NCI-H2227 (cell line): ENCODE measurements around the gene NR4A3.
"Not testable (repeated sequence)": the region's sequence is repeated elsewhere in the genome, so short reads cannot be mapped to it uniquely, and the experiment has no call there.

Experiments
- DNase-seq: peaks from one replicate; lab custom pipeline; 2025; ENCODE audit not compliant: unreplicated experiment; lab: John Stamatoyannopoulos, UW

NR4A3 gene

DNA sequence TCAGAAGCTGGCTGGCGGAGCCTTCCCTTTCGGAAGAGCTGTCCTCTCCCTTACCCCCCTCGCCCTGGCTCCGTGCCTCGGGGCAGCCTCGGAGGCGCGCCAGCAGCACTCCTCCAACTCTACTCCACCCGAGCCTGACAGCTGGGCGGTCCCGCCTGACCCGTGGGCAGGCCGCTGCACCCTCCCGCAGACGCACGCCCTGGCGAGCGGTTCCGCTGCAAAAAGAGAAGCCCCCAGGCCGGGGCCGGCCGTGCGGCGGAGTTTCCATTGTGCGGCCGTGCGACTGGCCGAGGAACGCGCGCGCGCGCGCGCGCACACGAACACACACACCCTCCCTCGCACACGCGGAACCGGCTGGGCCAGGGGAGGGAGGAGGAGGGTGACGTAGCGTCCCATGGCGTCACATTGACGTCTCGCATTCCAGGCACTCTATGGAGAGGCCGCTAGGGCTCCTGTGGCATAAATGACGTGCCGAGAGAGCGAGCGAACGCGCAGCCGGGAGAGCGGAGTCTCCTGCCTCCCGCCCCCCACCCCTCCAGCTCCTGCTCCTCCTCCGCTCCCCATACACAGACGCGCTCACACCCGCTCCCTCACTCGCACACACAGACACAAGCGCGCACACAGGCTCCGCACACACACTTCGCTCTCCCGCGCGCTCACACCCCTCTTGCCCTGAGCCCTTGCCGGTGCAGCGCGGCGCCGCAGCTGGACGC is at the start of gene NR4A3:
Gene NR4A3 (plus strand): TSS at position 490 of the 713 bp plus-strand sequence. CDS start 6,158 bp downstream, outside the sequence.
- peak; percentile 94 for DNase-seq

DNA sequence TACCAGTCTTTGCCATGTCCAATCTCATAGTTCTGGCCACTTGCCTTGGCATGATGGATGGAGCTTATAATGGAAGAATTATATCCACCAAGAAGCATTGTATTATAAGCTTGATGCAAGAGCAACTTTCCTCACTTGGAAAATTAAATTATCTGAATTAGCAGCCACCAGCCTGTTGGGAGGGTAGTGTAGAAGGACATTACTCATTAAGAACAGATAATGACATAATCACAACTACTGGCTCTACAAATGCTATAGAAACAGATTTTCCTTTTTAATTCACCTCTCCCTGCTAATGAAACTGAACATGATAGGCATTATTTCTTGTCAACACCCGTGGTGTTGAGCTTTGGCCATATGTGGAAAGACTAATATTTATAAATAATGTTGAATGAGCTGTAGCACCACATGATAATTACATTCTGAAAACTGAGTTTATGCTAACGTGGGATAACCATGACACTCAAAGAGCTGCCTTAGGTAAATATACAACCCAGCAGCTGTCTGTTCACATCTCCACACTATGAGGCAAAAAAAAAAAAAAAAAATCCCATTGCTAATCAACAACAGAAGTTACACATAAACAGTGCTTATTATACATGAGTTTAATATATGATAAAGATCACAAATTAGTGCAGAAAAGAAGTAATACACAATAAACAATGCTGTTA is 48.1 kb upstream of the NR4A3 start:
- DNase-seq = no peak

GRCh38 chr9:99778308-99778707 is 43.4 kb upstream of the NR4A3 start:
- DNase-seq = no peak

DNA sequence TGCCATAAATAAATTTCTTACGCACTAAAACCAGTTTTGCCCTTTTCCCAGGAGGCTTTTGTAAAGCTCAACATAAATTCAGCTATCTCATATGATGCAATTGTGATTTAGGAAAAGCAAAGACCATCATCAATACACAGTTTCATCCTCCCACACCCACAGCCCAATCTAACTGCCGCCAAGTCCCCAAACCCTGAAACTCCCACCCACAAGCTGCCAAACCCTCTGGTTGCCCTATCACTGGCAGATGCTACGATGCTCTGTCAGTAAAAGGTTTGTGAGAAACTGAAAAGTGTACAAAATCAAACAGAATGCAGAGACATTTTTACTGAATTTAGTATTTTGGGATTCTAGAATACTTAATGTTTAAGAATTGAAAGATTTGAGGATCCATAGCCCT is 42.8 kb upstream of the NR4A3 start:
- no peak for DNase-seq

- DNase-seq = no peak
Measured at GRCh38 chr9:99779277-99779676, 42.4 kb upstream of the NR4A3 start.

GRCh38 chr9:99782349-99782748 is 39.3 kb upstream of the NR4A3 start:
- not testable (repeated sequence) for DNase-seq

- DNase-seq = no peak
Measured at GRCh38 chr9:99782962-99783718, 38.5 kb upstream of the NR4A3 start.

GRCh38 chr9:99783799-99784198 is 37.9 kb upstream of the NR4A3 start:
- no peak for DNase-seq

GRCh38 chr9:99785010-99785590 is 36.6 kb upstream of the NR4A3 start:
- no peak for DNase-seq

DNA sequence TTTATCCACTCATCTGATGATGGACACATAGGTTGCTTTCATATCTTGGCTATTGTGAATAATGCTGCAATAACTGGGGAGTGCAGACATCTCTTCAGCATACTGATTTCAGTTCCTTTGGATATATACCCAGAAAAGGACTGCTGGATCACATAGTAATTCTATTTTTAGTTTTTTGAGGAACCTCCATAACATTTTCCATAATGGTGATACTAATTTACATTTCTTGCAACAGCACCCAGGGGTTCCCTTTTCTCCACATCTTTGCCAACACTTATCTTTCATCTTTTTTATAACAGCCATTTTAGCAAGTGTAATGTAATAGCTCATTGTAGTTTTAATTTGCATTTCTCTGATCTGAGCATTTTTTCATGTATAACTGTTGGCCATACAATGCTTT is 34.1 kb upstream of the NR4A3 start:
- no peak for DNase-seq

- no peak for DNase-seq
Measured at GRCh38 chr9:99793528-99793927, 28.2 kb upstream of the NR4A3 start.

DNA sequence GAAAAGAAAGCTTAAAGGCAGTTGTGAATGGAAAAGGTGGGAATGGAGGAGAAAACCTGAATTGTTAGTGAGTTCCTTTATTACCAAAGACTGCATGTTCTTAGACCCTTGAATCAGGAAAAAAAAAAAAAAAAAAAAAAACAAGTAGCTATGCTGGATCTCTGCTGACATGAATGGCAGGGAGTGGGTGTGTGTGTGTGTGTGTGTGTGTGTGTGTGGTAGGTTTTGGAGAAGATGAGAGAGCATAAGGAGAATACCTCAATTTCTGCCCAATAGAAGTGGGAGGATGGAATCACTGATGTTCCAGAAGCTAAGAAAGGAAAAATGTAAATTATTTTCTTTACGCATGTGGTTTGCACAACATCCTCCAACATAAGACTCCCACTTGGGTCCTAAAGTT is 25.5 kb upstream of the NR4A3 start:
- DNase-seq = no peak

DNA sequence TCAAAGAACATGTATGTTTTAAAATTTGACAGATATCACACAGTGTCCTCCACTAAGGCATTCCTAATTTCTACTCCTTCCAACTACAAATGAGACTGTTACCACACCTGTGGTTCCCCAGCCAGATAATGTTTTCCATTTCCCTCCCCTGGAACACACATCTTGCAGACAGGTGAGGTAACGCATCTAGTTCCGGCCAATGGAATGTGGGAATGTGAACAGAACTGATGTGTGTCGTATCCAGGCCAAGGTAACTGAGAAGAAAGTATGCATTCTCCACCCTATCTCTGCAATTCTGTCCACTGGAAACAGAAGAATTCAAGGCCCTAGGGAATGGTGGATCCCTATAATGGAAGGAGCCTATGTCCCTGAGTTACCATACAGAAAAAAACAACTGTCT is 19.9 kb upstream of the NR4A3 start:
- no peak for DNase-seq

DNA sequence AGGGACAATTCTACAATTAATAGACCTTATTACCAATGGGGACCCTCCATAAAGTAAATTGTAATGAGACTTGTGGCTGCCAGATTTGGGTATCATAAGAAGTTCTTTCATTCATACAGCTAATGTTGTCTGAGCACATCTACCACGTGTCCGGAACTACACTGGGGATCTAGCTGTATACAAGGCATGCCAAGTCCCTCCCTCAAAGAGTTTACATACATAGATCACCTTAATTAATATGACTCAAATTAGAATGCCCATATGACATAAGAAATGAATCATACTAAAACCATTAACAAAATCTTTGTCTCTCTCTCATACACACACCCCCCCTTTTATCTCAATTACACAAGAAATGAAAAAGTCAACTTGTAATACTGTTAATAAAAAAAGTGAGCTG is 18.0 kb upstream of the NR4A3 start:
- no peak for DNase-seq

DNA sequence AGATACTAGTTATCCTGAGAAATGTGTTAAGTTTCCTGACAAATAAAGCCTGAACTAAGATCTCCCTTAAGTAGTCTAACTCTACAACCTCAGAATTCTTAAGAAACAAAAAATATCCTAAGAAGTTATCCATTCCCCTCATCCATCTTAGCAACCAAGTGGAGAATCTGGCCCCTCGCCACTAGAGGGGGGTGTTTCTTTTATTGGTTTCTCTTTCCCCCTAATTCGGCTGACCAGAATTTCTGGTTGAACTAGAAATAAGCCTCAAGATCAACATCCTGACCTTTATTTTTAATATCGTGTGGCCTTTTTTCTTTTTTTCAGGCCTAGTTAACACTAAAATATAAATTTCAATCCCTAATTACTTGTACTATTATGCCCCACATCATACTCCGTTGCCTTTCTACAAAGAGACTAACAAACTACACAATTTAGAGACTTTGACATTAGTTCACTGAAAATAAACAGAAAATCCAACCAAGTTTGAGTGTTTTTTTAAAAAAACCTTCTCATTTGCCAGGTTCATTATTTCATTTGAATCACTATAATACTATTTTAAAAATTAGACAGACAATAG is 14.3 kb upstream of the NR4A3 start:
- peak; percentile 58 for DNase-seq

DNA sequence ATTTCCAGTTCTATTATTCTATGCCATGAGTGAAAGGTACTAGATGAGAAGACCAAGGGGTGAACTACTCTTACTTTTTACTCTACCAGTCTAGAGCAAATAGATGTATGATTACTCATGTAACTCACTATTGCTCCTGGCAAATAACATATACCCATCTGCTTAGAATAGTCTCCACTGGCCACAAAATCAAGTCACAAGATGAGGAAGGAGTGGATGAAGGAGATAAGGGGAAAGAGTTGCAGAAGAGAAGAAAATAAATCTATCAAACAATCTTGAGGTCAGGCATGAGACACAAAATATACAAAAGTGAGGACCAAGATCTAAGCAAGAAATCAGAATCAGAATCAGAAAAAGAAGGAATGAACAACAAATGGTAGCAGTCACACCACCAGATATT is 13.7 kb upstream of the NR4A3 start:
- no peak for DNase-seq

GRCh38 chr9:99808454-99808853 is 13.2 kb upstream of the NR4A3 start:
- DNase-seq = no peak

- no peak for DNase-seq
Measured at GRCh38 chr9:99809586-99810319, 11.9 kb upstream of the NR4A3 start.

DNA sequence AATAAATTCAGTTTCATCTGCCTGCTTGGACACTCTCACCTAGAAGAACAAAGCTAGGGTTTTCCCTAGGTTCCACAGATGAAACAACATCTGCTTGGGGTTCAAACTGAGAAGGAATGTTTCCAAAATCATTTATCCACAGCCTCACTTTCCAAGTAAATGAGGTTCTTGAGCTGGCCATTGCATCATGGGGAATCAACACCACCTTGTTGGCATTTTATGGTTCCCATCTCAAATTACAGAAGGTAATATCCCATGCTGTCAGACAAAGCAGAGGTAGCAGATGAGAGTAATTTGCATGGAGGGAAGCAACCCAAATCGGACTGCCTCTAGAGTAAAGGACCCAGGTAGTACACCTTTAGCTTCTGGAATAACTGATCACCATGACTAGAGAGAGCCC is 10.5 kb upstream of the NR4A3 start:
- DNase-seq = no peak

DNA sequence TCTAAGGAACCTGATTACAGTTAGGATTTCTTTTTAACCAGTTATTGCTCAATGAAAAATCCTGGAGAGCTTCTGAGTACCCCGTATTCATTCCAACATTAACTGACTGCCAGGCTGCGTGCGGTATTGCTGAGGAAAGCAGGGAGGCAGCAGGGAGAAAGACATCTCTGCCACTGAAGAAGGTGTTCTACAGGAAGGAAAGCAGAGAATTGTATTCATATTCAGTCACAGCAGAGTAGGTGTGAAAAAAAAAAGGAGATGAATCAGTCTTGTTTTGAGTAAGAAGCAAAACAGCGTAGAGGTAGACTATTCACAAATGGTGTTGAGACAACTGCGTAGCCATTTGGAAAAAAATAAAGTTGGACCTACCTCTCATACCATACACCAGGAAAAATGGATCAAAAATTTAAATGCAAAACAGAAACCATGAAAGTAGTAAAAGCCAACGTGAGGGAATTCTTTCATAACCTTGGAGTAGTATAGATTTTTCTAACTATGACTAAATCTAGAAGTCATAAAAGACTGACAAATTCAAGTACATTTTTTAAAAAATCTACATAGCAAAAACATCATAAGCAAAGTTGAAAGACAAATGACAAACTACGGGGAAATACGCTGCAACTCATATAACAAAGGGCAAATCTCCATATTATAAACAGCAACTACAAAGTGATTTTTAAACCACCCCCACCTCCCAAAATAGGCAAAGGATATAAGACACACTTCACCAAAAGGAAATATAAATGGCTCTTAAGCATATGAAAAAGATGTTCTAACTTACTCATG is 9.9 kb upstream of the NR4A3 start:
- no peak for DNase-seq
